Measurements from ENCODE around the gene NUBP1. TPM values are rescaled to one million over a fixed set of nuclear protein-coding genes. Genes with fewer than 3 reads are reported as not detected.
A peak's percentile ranks its signal among the peaks of the same experiment; 100 is the strongest.

The NUBP1 gene
- total and polyA plus RNA-seq, 9 of the 15 experiments (the other 6 are each of a cell fraction or from before 2014, with no cell fraction given): 17.2 to 55.1 (median 35.6) TPM

GRCh38 chr16:10738231-10739077 lies 5.2 kb upstream of the NUBP1 start:
- ATAC-seq (peak; percentile 77), DNase-seq (ENCODE audit: extremely low read depth in 1 of 4, low spot score in 3 of 4) (peak; percentile 58 to 90 (median 63)), FAIRE-seq (peak; percentile 91)
- Histone ChIP-seq H3K36me3 (ENCODE audit: control insufficient read depth, insufficient read depth, low read length) (no peaks in the 10 kb centered on the region), H3K4me1 (replicated peaks in 1 of 2; ENCODE audit: control insufficient read depth in 2 of 2, insufficient read depth in 2 of 2, low read length in 2 of 2) (peaks cover 19 to 26% of the 10 kb centered on the region in 2 experiments), H3K27ac (ENCODE audit: extremely low read depth, low read depth, low read length) (peak overlapping the region; percentile 79), H3K79me2 (ENCODE audit: control insufficient read depth, insufficient read depth, low read length) (no peaks in the 10 kb centered on the region), H2AFZ (ENCODE audit: low read depth, low read length) (peak overlapping the region; percentile 61), H3K9me1 (ENCODE audit: control insufficient read depth, insufficient read depth, low read length) (no peaks in the 10 kb centered on the region), H3K4me3 (no peak overlapping the region), H3K27me3 (ENCODE audit: control insufficient read depth in 2 of 2, insufficient read depth in 2 of 2, low read length in 2 of 2) (no peaks in the 10 kb centered on the region), H4K20me1 (replicated peaks; ENCODE audit: control insufficient read depth, insufficient read depth, low read length) (no peaks in the 10 kb centered on the region), H3K4me2 (ENCODE audit: insufficient read depth, low read length) (peak overlapping the region; percentile 38), H3K9me3 (replicated peaks; ENCODE audit: control insufficient read depth, insufficient read depth, low read depth, low read length) (no peaks in the 10 kb centered on the region), H3K9ac (ENCODE audit: insufficient read depth in 1 of 2, low read depth in 2 of 2, low read length in 2 of 2) (peak overlapping the region; percentile 38 to 57; a peak in 3 of 4 replicates)
- 22% methylated on average over 11 of the region's 12 CpGs for WGBS (ENCODE audit: insufficient coverage, low coverage, missing lambda C conversion rate)
- BruUV-seq (replicated peaks): no TSS peak
- CTCF ChIA-PET (ENCODE audit: low intra/inter-chr PET ratio): interaction anchor here (0.6 to 2.7 kb wide), 3 partner anchors 217 to 482 kb away, joined by 3 to 26 read pairs (median 4); no protein-coding TSS in a partner anchor
- in situ Hi-C loops (cut with MboI): loop anchor here (5.0 kb wide), 1 partner anchor 226 kb away; no protein-coding TSS in a partner anchor
- POLR2A ChIA-PET: interaction anchor here (1.0 kb wide), 1 partner anchor 160 kb away, joined by 3 read pairs; no protein-coding TSS in a partner anchor
- intact Hi-C loops (cut with micrococcal nuclease): loop anchor here (5.0 to 10.0 kb wide), 4 partner anchors 74 to 484 kb away; no protein-coding TSS in a partner anchor
- no peak for TF ChIP-seq ZNF76 (CRISPR knock-in tag; IDR thresholded peaks at IDR 0.05; ENCODE audit: borderline replicate concordance)
- TF ChIP-seq ZNF384 (IDR thresholded peaks at IDR 0.05; ENCODE audit: low read depth, low read length): peak; percentile 94
- no peak for TF ChIP-seq KAT8 (IDR thresholded peaks at IDR 0.05; ENCODE audit: low read depth)
- no peak for TF ChIP-seq MYNN (IDR thresholded peaks at IDR 0.05)
- TF ChIP-seq MYNN (CRISPR knock-in tag; IDR thresholded peaks at IDR 0.05): no peak
- TF ChIP-seq SAFB2 (IDR thresholded peaks at IDR 0.05; ENCODE audit: borderline replicate concordance, low read depth, low read length, severe bottlenecking): no peak
- peak; percentile 79 for TF ChIP-seq HDAC2 (IDR thresholded peaks at IDR 0.05)
- TF ChIP-seq ESRRA (IDR thresholded peaks at IDR 0.05; ENCODE audit: borderline replicate concordance, low read depth): 0 out of 2 replicates have a peak, but pooled peaks have one; percentile 17
- TF ChIP-seq NFIC (IDR thresholded peaks at IDR 0.05): 0 out of 2 replicates have a peak, but pooled peaks have one; percentile 36
- peak; percentile 54; the same call in 1 of the 2 replicates for TF ChIP-seq C11orf30 (IDR thresholded peaks at IDR 0.05; ENCODE audit: low read depth)
- 0 out of 2 replicates have a peak, but pooled peaks have one; percentile 19 for TF ChIP-seq EP400 (IDR thresholded peaks at IDR 0.05)
- TF ChIP-seq KDM1A (IDR thresholded peaks at IDR 0.05): peak; percentile 93
- TF ChIP-seq PTBP1 (IDR thresholded peaks at IDR 0.05; ENCODE audit: low read depth, low read length): 0 out of 2 replicates have a peak, but pooled peaks have one; percentile 83
- no peak for TF ChIP-seq NFATC3 (IDR thresholded peaks at IDR 0.05)
- no peak for TF ChIP-seq ELF2 (CRISPR knock-in tag; IDR thresholded peaks at IDR 0.05)
- TF ChIP-seq DACH1 (IDR thresholded peaks at IDR 0.05; ENCODE audit: partially characterized antibody): peak; percentile 61
- no peak for TF ChIP-seq ID3 (CRISPR knock-in tag; IDR thresholded peaks at IDR 0.05)
- 0 out of 2 replicates have a peak, but pooled peaks have one; percentile 41 for TF ChIP-seq ID3 (tag; IDR thresholded peaks at IDR 0.05)
- TF ChIP-seq NBN (IDR thresholded peaks at IDR 0.05; ENCODE audit: low read depth): 0 out of 2 replicates have a peak, but pooled peaks have one; percentile 48
- 0 out of 2 replicates have a peak, but pooled peaks have one; percentile 37 for TF ChIP-seq SMAD4 (CRISPR knock-in tag; conservative IDR thresholded peaks at IDR 0.05)
- TF ChIP-seq BCOR (IDR thresholded peaks at IDR 0.05): peak; percentile 95
- no peak for TF ChIP-seq CREB1 (IDR thresholded peaks at IDR 0.05)
- TF ChIP-seq CREB1 (CRISPR knock-in tag; IDR thresholded peaks at IDR 0.05): peak; percentile 27; the same call in 1 of the 2 replicates
- peak; percentile 63 to 70 for TF ChIP-seq NRF1 (conservative IDR thresholded peaks at IDR 0.05 in 1 of 2, IDR thresholded peaks at IDR 0.05 in 1 of 2)
- TF ChIP-seq KAT2B (IDR thresholded peaks at IDR 0.05; ENCODE audit: low read depth, low read length): no peak
- TF ChIP-seq NFE2 (IDR thresholded peaks at IDR 0.05; ENCODE audit: low read depth): peak; percentile 58; the same call in 1 of the 2 replicates

All from K562 (cell line).